Measurements from ENCODE around the gene SCN8A.
"Not testable (repeated sequence)": the region's sequence is repeated elsewhere in the genome, so short reads cannot be mapped to it uniquely, and the experiment has no call there.

Gene SCN8A

GRCh38 chr12:51625370-51625769 lies 34.3 kb downstream of the SCN8A start:
- DNase-seq: no peak

GRCh38 chr12:51626115-51626514 lies 35.1 kb downstream of the SCN8A start:
- no peak for DNase-seq

DNA sequence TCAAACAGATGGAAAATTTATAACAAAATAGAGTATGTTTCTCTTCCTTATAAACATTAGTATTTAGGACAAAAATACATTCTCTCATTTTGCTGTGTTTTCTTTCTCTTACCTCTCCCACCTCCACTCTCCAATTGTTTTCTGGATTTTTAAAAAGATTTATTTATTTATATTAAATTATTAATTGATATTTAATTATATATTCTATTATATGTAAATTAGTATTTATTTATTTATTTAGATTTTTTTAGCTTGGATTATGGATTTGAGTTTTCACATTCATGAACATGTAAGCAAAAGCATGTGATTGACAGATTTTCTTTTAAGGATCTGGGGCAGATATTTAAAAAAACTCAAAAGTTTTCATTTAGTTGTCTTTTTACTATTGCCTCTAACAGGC lies 35.6 kb downstream of the SCN8A start:
- DNase-seq: no peak

GRCh38 chr12:51630256-51630880 lies 39.3 kb downstream of the SCN8A start:
- no peak for DNase-seq

DNA sequence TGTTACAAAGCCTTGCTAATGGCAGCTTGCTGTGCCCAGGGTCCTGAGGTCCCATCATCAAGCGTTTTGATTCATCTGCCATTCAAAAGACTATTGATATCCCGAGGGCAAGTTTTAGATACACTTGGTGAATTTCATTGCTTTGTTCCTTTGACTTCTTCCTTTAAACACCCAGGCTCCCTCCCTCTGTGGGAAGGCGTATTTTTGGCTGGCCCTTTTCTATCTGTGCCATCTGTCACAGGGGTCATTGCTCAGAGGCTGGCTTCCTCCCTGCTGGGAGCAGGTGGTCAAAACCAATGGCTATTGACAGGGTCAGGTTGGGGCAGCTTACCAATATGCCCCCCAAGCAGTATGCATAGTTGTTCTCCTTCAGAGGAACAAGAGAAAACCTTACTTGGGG lies 40.0 kb downstream of the SCN8A start:
- no peak for DNase-seq

- no peak for DNase-seq
Measured at GRCh38 chr12:51631591-51631990, 40.6 kb downstream of the SCN8A start.

GRCh38 chr12:51632623-51633022 lies 41.6 kb downstream of the SCN8A start:
- no peak for DNase-seq

DNA sequence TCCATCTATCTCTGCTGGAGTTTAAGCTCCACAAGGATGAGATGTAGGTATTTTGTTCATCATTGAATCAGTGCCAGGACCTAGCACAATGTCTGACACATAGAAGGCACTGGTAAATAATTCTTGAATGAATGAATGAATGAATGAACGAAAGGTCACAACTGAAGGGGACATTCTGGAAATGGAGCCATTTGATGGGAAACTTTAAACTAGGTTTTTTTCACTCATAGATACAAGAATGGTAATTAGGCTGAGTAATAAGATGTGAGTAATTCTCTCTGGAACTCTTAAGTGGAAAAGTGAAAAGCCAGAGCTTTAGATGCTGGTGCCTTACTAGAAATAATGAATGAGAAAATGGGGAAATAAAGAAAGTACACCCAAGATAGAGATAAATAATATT lies 44.3 kb downstream of the SCN8A start:
- DNase-seq: no peak

- DNase-seq: no peak
Measured at GRCh38 chr12:51636581-51636980, 45.5 kb downstream of the SCN8A start.

DNA sequence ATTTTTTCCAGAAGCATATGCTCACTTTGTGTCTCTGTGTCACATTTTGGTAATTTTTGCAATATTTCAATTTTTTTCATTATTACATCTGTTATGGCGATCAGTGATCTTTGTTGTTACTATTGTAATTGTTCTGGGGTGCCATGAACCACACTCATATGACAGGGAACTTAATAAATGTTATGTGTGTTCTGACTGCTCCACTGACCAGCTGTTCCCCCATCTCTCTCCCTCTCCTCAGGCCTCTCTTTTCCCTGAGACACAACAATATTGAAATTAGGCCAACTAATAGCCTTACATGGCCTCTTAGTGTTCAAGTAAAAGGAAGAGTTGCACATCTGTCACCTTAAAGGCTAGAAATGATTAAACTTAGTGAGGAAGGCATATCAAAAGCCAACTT lies 46.0 kb downstream of the SCN8A start:
- no peak for DNase-seq

DNA sequence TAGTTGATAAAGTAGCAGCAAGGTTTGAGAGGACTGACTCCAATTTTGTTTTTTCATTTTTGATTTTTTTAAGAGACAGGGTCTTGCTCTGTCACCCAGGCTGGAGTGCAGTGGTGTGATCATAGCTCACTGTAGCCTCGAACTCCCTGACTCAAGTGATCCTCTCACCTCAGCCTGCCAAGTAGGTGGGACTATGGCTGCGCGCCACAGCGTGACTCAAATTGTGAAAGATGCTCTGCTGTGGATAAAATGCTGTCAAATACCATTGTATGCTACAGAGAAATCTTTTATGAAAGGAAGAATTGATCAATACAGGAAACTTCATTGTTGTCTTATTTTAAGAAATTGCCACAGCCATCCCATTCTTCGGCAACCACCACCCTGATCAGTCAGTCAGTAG lies 48.3 kb downstream of the SCN8A start:
- no peak for DNase-seq

GRCh38 chr12:51642286-51642685 lies 51.3 kb downstream of the SCN8A start:
- no peak for DNase-seq

- DNase-seq: no peak
Measured at GRCh38 chr12:51643951-51644350, 52.9 kb downstream of the SCN8A start.

- not testable (repeated sequence) for DNase-seq
Measured at GRCh38 chr12:51644691-51645090, 53.7 kb downstream of the SCN8A start.

DNA sequence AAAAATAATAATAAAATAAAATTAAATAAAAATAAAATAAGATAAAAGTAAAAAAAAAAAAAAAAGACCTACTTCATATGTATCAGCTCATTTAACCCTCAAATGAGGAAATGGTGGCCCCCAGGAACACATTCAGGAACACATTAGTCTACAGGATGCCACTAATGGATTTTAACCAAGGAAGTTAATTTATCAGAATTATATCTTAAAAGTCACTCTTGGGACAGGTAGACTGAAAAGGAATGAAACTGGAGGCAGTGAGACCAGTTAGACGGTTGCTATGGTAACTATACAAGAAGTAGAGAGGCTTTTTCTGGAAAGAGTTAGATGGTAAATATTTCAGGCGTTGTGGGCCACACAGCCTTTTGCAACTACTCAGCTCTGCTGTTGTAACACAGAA lies 54.9 kb downstream of the SCN8A start:
- DNase-seq: no peak

GRCh38 chr12:51647647-51648046 lies 56.6 kb downstream of the SCN8A start:
- DNase-seq: no peak

- no peak for DNase-seq
Measured at GRCh38 chr12:51653431-51653830, 62.4 kb downstream of the SCN8A start.

- no peak for DNase-seq
Measured at GRCh38 chr12:51661199-51661598, 70.2 kb downstream of the SCN8A start.

- DNase-seq: no peak
Measured at GRCh38 chr12:51661836-51662235, 70.8 kb downstream of the SCN8A start.

DNA sequence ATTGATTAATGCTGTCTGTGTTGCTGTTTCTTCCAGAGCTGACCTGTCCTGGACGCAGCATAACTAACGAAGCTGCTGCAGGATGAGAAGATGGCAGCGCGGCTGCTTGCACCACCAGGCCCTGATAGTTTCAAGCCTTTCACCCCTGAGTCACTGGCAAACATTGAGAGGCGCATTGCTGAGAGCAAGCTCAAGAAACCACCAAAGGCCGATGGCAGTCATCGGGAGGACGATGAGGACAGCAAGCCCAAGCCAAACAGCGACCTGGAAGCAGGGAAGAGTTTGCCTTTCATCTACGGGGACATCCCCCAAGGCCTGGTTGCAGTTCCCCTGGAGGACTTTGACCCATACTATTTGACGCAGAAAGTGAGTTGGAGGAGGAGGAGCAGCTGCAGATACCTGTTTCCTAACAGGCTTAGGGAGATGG lies 71.7 kb downstream of the SCN8A start:
- DNase-seq: no peak

- no peak for DNase-seq
Measured at GRCh38 chr12:51663390-51663789, 72.4 kb downstream of the SCN8A start.

- DNase-seq: no peak
Measured at GRCh38 chr12:51666696-51667095, 75.7 kb downstream of the SCN8A start.

DNA sequence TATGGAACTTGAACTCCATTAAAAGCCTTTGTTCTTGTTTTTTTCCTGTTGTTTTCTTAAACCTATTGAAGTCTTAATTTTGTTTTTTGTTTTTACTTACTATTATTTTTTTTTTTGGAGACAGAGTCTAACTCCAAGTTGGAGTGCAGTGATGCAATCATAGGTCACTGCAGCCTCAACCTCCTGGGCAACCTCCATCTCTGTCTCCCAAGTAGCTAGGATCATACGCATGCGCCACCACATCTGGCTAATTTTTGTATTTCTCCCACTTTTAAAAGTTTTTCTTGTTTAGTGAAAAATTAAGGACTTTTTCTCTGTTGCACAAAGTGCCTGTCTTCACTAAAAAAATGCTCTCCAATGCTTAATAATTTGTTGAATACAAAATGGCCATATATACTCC lies 76.2 kb downstream of the SCN8A start:
- DNase-seq: no peak

GRCh38 chr12:51669271-51669670 lies 78.2 kb downstream of the SCN8A start:
- DNase-seq: no peak

- DNase-seq: no peak
Measured at GRCh38 chr12:51669996-51670395, 79.0 kb downstream of the SCN8A start.

DNA sequence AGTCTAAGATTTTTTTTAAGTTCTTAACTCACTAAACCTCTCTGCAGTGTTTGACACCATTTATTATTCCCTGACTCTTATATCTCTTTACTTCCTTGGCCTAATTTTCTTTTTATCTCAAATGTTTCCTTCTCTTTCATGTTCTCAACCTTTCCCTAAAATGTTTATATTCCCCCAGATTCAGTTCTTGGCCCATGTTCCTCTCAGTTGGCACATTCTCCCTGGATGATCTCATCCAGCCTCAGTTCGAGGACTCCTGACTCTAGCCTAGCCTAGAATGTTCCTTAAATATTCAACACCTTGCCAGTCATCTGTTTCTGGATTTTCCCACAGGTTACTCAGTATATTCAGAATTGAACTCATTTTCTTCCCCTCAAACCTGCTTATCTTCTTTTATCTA lies 81.3 kb downstream of the SCN8A start:
- DNase-seq: no peak
